Neural cell (in vitro differentiated cells): ENCODE results near the gene FBP1. TPM values are rescaled to one million over a fixed set of nuclear protein-coding genes. Genes with fewer than 3 reads are reported as not detected.

Source experiments
- H2AFZ ChIP-seq: fragments of 200-600, 300-800 bp; sonication (generic), shearing (Covaris generic); 2 replicates; pipeline ENCODE4 v1.6.0; 2014; ENCODE audit warnings: low read depth, mild to moderate bottlenecking, antibody characterized with exemption, low read length, moderate library complexity
- H3F3A ChIP-seq: fragments of 200-600 bp; shearing (Covaris generic); 2 replicates; pipeline ENCODE4 v1.6.1; 2016; ENCODE audit warnings: mild to moderate bottlenecking, moderate library complexity, mixed read lengths, antibody characterized with exemption, low read length; ENCODE audit not compliant: insufficient read depth, poor library complexity, severe bottlenecking
- H3K27ac ChIP-seq: fragments of 200-600, 300-800 bp; sonication (generic), shearing (Covaris generic); 2 replicates; pipeline ENCODE4 v1.5.1; 2014; ENCODE audit warnings: mild to moderate bottlenecking, low read length, moderate library complexity
- H3K27me3 ChIP-seq: fragments of 300-800, 200-600 bp; sonication (generic), shearing (Covaris generic); 2 replicates; pipeline ENCODE4 v1.6.0; 2014; ENCODE audit warnings: mild to moderate bottlenecking, low read depth, low read length, moderate library complexity; ENCODE audit not compliant: insufficient read depth
- H3K36me3 ChIP-seq: fragments of 300-800, 200-600 bp; sonication (generic), shearing (Covaris generic); 2 replicates; pipeline ENCODE4 v1.5.1; 2014; ENCODE audit warnings: mild to moderate bottlenecking, antibody characterized with exemption, low read length, moderate library complexity; ENCODE audit not compliant: insufficient read depth
- H3K4me2 ChIP-seq: fragments of 300-800, 200-600 bp; sonication (generic), shearing (Covaris generic); 2 replicates; pipeline ENCODE4 v1.6.0; 2014; ENCODE audit warnings: mild to moderate bottlenecking, low read length
- H3K4me3 ChIP-seq: fragments of 300-800, 200-600 bp; sonication (generic), shearing (Covaris generic); 2 replicates; pipeline ENCODE4 v1.5.1; 2014; ENCODE audit warnings: mild to moderate bottlenecking, low read length, moderate library complexity
- H3K79me2 ChIP-seq: fragments of 200-600 bp; shearing (Covaris generic); replicated peaks from 2 replicates; pipeline ENCODE4 v1.6.0; 2014; ENCODE audit warnings: mild to moderate bottlenecking, low read length, moderate library complexity; ENCODE audit not compliant: insufficient read depth
- H3K9ac ChIP-seq: fragments of 300-800, 200-600 bp; sonication (generic), shearing (Covaris generic); 2 replicates; pipeline ENCODE4 v1.6.1; 2016; ENCODE audit warnings: mild to moderate bottlenecking, low read length, mixed read lengths
- H3K9me2 ChIP-seq: fragments of 200-600 bp; shearing (Covaris generic); 2 replicates; pipeline ENCODE4 v1.6.1; 2016; ENCODE audit warnings: mild to moderate bottlenecking, low read length, mixed read lengths; ENCODE audit not compliant: insufficient read depth
- H3K9me3 ChIP-seq: fragments of 200-600, 300-800 bp; sonication (generic), shearing (Covaris generic); 2 replicates; pipeline ENCODE4 v1.6.1; 2016; ENCODE audit warnings: mild to moderate bottlenecking, mixed run types, low read length, moderate library complexity, mixed read lengths
- H4K20me1 ChIP-seq: fragments of 200-600 bp; shearing (Covaris generic); 2 replicates; pipeline ENCODE4 v1.6.1; 2016; ENCODE audit warnings: mild to moderate bottlenecking, mixed run types; ENCODE audit not compliant: insufficient read depth
- EP300 ChIP-seq: fragments of 450-650 bp; conservative IDR thresholded peaks from 2 replicates; pipeline ENCODE4 v1.6.1; 2014; ENCODE audit warnings: antibody characterized with exemption, mild to moderate bottlenecking, moderate library complexity; ENCODE audit not compliant: poor library complexity, severe bottlenecking
- EZH2 ChIP-seq: fragments of 200-600, 300-800 bp; shearing (Covaris generic), sonication (generic); IDR thresholded peaks from 2 replicates; pipeline ENCODE4 v1.6.1; 2014; ENCODE audit warnings: antibody characterized with exemption, low read length, borderline replicate concordance, mild to moderate bottlenecking; ENCODE audit not compliant: insufficient read depth, poor library complexity, severe bottlenecking
- MXI1 ChIP-seq: fragments of 450-650 bp; conservative IDR thresholded peaks from 2 replicates; pipeline ENCODE4 v1.6.1; 2014; ENCODE audit warnings: antibody characterized with exemption, mild to moderate bottlenecking; ENCODE audit not compliant: poor library complexity, severe bottlenecking
- POLR2AphosphoS5 ChIP-seq: IDR thresholded peaks from 2 replicates; pipeline ENCODE4 v1.6.1; 2012
- RAD21 ChIP-seq: fragments of 450-650 bp; conservative IDR thresholded peaks from 2 replicates; pipeline ENCODE4 v1.6.1; 2014; ENCODE audit warnings: antibody characterized with exemption, mild to moderate bottlenecking, moderate library complexity
- SMC3 ChIP-seq: fragments of 450-650 bp; conservative IDR thresholded peaks from 2 replicates; pipeline ENCODE4 v1.6.1; 2014; ENCODE audit warnings: antibody characterized with exemption, mild to moderate bottlenecking, moderate library complexity; ENCODE audit not compliant: poor library complexity
- TAF1 ChIP-seq: IDR thresholded peaks from 2 replicates; pipeline ENCODE4 v1.6.1; 2012; ENCODE audit warnings: low read depth
- polyA plus RNA-seq: library from polyadenylated mRNA; depleted of rRNA; stranded (reverse); fragments of >200 nt; gene quantifications from 2 replicates; pipeline ENCODE4 v1.2.3, GENCODE V29; 2014
- TF ChIP-seq, protein P1 (sequence below): IDR thresholded peaks from 2 replicates; pipeline ENCODE4 v1.6.1; 2012; ENCODE audit warnings: borderline replicate concordance
- TF ChIP-seq, protein P2 (sequence below): fragments of 450-650 bp; IDR thresholded peaks from 2 replicates; pipeline ENCODE4 v1.5.1; 2014; ENCODE audit warnings: antibody characterized with exemption, mild to moderate bottlenecking, moderate library complexity; ENCODE audit not compliant: poor library complexity, severe bottlenecking

FBP1 gene
- polyA plus RNA-seq, 1 donor from 2014 or later: not detected

DNA sequence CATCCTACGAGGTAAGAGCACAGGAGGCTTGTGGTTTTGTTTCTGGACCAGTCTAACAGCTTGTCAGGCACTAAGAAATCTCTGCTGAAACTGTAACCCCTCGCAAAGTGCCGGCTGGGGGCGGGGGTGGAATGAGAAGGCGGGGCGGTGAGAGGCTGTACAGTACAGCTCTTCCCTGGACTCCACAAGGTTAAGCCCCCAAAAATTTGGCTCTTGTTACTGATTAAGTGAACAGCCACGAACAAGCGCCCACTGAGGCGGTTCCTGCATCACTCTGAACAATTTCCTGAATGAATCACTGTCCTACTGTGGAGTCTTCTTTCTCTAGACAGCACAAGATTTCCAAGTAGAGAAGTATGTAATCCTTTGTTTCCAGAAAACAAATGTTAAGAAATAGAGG lies 52.5 kb downstream of the FBP1 start:
- Histone ChIP-seq H3K79me2 (no peaks in the 10 kb centered on the region), H3K9ac (no peak overlapping the region), H3K4me3 (no peak overlapping the region), H3K27me3 (no peaks in the 10 kb centered on the region), H3K36me3 (no peaks in the 10 kb centered on the region), H3F3A (no peaks in the 10 kb centered on the region), H4K20me1 (no peaks in the 10 kb centered on the region), H3K9me3 (no peaks in the 10 kb centered on the region), H3K27ac (no peak overlapping the region), H3K4me2 (no peak overlapping the region), H3K9me2 (no peaks in the 10 kb centered on the region), H2AFZ (no peak overlapping the region)
- TF ChIP-seq RAD21 (no peak), EZH2 (no peak), EP300 (no peak), TAF1 (no peak)

DNA sequence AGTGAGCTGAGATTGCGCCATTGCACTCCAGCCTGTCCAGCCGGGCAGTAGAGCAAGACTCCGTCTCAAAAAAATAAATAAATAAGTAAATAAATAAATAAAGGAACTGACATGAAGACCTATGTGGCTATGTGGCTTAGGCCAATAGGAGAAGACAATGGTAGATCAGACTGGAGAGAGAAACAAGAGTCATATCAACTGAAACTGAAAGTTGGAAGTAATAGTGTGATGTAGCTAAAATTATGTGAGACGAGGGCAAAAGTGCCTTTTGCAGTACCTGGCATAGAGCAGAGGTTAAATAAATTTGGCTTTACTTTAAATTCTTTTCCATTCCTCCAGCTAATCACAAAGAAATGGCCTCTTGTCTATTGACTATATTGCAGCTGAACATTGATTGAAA lies 53.0 kb downstream of the FBP1 start:
- Histone ChIP-seq H3K9me2 (no peaks in the 10 kb centered on the region), H3K27me3 (no peaks in the 10 kb centered on the region), H3K9me3 (no peaks in the 10 kb centered on the region), H4K20me1 (no peaks in the 10 kb centered on the region), H3K79me2 (no peaks in the 10 kb centered on the region), H3K9ac (no peak overlapping the region), H2AFZ (no peak overlapping the region), H3F3A (no peaks in the 10 kb centered on the region), H3K27ac (no peak overlapping the region), H3K4me3 (no peak overlapping the region), H3K36me3 (no peaks in the 10 kb centered on the region), H3K4me2 (no peak overlapping the region)
- TF ChIP-seq TAF1: no peak
- no peak for TF ChIP-seq RAD21
- no peak for TF ChIP-seq POLR2AphosphoS5
- no peak for TF ChIP-seq EZH2
- TF ChIP-seq, protein P1, sequence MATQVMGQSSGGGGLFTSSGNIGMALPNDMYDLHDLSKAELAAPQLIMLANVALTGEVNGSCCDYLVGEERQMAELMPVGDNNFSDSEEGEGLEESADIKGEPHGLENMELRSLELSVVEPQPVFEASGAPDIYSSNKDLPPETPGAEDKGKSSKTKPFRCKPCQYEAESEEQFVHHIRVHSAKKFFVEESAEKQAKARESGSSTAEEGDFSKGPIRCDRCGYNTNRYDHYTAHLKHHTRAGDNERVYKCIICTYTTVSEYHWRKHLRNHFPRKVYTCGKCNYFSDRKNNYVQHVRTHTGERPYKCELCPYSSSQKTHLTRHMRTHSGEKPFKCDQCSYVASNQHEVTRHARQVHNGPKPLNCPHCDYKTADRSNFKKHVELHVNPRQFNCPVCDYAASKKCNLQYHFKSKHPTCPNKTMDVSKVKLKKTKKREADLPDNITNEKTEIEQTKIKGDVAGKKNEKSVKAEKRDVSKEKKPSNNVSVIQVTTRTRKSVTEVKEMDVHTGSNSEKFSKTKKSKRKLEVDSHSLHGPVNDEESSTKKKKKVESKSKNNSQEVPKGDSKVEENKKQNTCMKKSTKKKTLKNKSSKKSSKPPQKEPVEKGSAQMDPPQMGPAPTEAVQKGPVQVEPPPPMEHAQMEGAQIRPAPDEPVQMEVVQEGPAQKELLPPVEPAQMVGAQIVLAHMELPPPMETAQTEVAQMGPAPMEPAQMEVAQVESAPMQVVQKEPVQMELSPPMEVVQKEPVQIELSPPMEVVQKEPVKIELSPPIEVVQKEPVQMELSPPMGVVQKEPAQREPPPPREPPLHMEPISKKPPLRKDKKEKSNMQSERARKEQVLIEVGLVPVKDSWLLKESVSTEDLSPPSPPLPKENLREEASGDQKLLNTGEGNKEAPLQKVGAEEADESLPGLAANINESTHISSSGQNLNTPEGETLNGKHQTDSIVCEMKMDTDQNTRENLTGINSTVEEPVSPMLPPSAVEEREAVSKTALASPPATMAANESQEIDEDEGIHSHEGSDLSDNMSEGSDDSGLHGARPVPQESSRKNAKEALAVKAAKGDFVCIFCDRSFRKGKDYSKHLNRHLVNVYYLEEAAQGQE: no peak
- no peak for TF ChIP-seq EP300
- TF ChIP-seq, protein P2, sequence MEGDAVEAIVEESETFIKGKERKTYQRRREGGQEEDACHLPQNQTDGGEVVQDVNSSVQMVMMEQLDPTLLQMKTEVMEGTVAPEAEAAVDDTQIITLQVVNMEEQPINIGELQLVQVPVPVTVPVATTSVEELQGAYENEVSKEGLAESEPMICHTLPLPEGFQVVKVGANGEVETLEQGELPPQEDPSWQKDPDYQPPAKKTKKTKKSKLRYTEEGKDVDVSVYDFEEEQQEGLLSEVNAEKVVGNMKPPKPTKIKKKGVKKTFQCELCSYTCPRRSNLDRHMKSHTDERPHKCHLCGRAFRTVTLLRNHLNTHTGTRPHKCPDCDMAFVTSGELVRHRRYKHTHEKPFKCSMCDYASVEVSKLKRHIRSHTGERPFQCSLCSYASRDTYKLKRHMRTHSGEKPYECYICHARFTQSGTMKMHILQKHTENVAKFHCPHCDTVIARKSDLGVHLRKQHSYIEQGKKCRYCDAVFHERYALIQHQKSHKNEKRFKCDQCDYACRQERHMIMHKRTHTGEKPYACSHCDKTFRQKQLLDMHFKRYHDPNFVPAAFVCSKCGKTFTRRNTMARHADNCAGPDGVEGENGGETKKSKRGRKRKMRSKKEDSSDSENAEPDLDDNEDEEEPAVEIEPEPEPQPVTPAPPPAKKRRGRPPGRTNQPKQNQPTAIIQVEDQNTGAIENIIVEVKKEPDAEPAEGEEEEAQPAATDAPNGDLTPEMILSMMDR: no peak
- TF ChIP-seq MXI1: no peak
- no peak for TF ChIP-seq SMC3

DNA sequence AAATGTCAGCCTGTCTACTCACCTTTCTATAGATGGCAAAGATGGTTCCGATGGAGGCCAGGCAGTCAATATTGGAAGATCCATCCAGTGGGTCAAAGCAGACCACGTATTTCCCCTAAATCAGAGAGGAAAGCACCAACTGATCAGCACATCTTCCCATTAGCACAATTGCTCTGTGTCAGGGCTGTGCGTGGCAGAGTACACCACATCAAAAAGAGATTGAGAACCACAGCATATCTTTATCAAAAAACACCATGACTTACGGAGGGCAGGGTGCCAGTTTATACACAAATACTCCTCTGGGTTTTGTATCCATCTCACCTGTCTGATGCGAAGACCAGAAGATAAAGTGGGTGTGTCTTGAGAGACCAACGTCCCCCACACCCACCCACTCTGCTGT lies 54.8 kb downstream of the FBP1 start:
- H3K9me3 ChIP-seq: no peaks in the 10 kb centered on the region
- H3K9me2 ChIP-seq: no peaks in the 10 kb centered on the region
- no peak overlapping the region for H3K4me3 ChIP-seq
- H3K4me2 ChIP-seq: no peak overlapping the region
- H3F3A ChIP-seq: no peaks in the 10 kb centered on the region
- no peaks in the 10 kb centered on the region for H3K79me2 ChIP-seq
- no peaks in the 10 kb centered on the region for H3K36me3 ChIP-seq
- no peak overlapping the region for H3K27ac ChIP-seq
- H2AFZ ChIP-seq: no peak overlapping the region
- H3K27me3 ChIP-seq: no peaks in the 10 kb centered on the region
- H3K9ac ChIP-seq: no peak overlapping the region
- no peaks in the 10 kb centered on the region for H4K20me1 ChIP-seq
- TF ChIP-seq EZH2 (no peak), EP300 (no peak), SMC3 (no peak), RAD21 (no peak), TAF1 (no peak), POLR2AphosphoS5 (no peak)
- TF ChIP-seq, protein P2: no peak
- TF ChIP-seq, protein P1: no peak
